HCT116 (cell line): Measurements from ENCODE around the gene RAP1B.

Source experiments
- ATF3 ChIP-seq: IDR thresholded peaks from 2 replicates; pipeline ENCODE4 v1.6.1; 2012
- CTCF ChIP-seq, 3 experiments: fragments of 200-600 bp in 1 of 3; sonication (generic) in 1 of 3; IDR thresholded peaks in 2 of 3; conservative IDR thresholded peaks in 1 of 3; 2 replicates each; pipeline ENCODE4 v1.5.1; 2012 to 2017; ENCODE audit warnings: low read depth in 2 of 3, low read length in 2 of 3, antibody characterized with exemption in 1 of 3, borderline replicate concordance in 1 of 3, control low read depth in 1 of 3, mild to moderate bottlenecking in 1 of 3, mixed read lengths in 1 of 3, mixed run types in 1 of 3, moderate library complexity in 1 of 3; ENCODE audit not compliant: insufficient read depth in 1 of 3
- POLR2A ChIP-seq: IDR thresholded peaks from 2 replicates; pipeline ENCODE4 v1.7.0; 2011; ENCODE audit warnings: borderline replicate concordance; ENCODE audit not compliant: insufficient read depth, insufficient read length; ENCODE audit errors: extremely low read depth
- POLR2AphosphoS5 ChIP-seq: IDR thresholded peaks from 2 replicates; pipeline ENCODE4 v1.6.1; 2011; ENCODE audit warnings: mild to moderate bottlenecking, low read depth, low read length, moderate library complexity
- REST ChIP-seq: IDR thresholded peaks from 2 replicates; pipeline ENCODE4 v1.6.1; 2012; ENCODE audit warnings: low read depth
- SIN3A ChIP-seq: IDR thresholded peaks from 2 replicates; pipeline ENCODE4 v1.6.1; 2012; ENCODE audit warnings: low read depth
- SP1 ChIP-seq: IDR thresholded peaks from 2 replicates; pipeline ENCODE4 v1.6.1; 2012; ENCODE audit warnings: low read depth
- ZBTB33 ChIP-seq: IDR thresholded peaks from 2 replicates; pipeline ENCODE4 v1.6.1; 2011; ENCODE audit warnings: mild to moderate bottlenecking, low read length, moderate library complexity; ENCODE audit not compliant: insufficient replicate concordance; ENCODE audit errors: extremely low read depth
- ZNF274 ChIP-seq: fragments of 200-500 bp; sonication (Bioruptor generic); IDR thresholded peaks from 2 replicates; pipeline ENCODE4 v1.6.1; 2014; ENCODE audit warnings: mild to moderate bottlenecking, low read depth, low read length, inconsistent platforms

GRCh38 chr12:68611094-68611805 is 551 bp downstream of the RAP1B start:
- TF ChIP-seq ZNF274: no peak
- no peak for TF ChIP-seq REST
- no peak for TF ChIP-seq CTCF (IDR thresholded peaks at IDR 0.05 in 2 of 3, conservative IDR thresholded peaks at IDR 0.05 in 1 of 3; ENCODE audit: borderline replicate concordance in 1 of 3, insufficient read depth in 1 of 3, low read depth in 2 of 3, low read length in 2 of 3)
- TF ChIP-seq POLR2A: no peak
- no peak for TF ChIP-seq ATF3
- TF ChIP-seq SP1: no peak
- no peak for TF ChIP-seq ZBTB33
- no peak for TF ChIP-seq SIN3A
- TF ChIP-seq POLR2AphosphoS5: no peak
